Peyer's patch (tissue), 4 donors: ENCODE results near the gene LUZP2. TPM values are rescaled to one million over a fixed set of nuclear protein-coding genes. Genes with fewer than 3 reads are reported as not detected.

ENCODE experiments used
- DNase-seq, 3 donors: peaks; one replicate each; pipeline ENCODE4 v3.0.0-alpha.2; 2017 to 2019
- H3K27ac ChIP-seq, 4 donors: fragments of 200-600 bp; sonication (generic); one replicate each; pipeline ENCODE4 v1.5.1; 2016 to 2019
- H3K27me3 ChIP-seq, 2 donors: fragments of 200-600 bp; sonication (generic); one replicate each; pipeline ENCODE4 v1.5.1; 2019
- H3K36me3 ChIP-seq, 3 donors: fragments of 200-600 bp; sonication (generic); one replicate each; pipeline ENCODE4 v1.5.1; 2016 to 2019
- H3K4me1 ChIP-seq, 4 donors: fragments of 200-600 bp; sonication (generic); one replicate each; pipeline ENCODE4 v1.5.1; 2016 to 2019
- H3K4me3 ChIP-seq, 4 donors: fragments of 200-600 bp; sonication (generic); 1 replicate in 3 of 4; 2 replicates in 1 of 4; pipeline ENCODE4 v1.5.1; 2016 to 2019; ENCODE audit warnings: mild to moderate bottlenecking in 1 of 4
- H3K9me3 ChIP-seq, 4 donors: fragments of 200-600 bp; sonication (generic); one replicate each; pipeline ENCODE4 v1.5.1; 2016 to 2019; ENCODE audit warnings: mild to moderate bottlenecking in 1 of 4
- CTCF ChIP-seq, 6 experiments: fragments of 450-650 bp in 4 of 6; fragments of 200-600 bp in 2 of 6; sonication (generic) in 1 of 6; IDR thresholded peaks; one replicate each; pipeline ENCODE4 v1.5.1; 2017 to 2019; ENCODE audit warnings: antibody characterized with exemption in 6 of 6, mild to moderate bottlenecking in 3 of 6, moderate library complexity in 1 of 6
- POLR2A ChIP-seq, 2 donors: fragments of 450-650 bp; IDR thresholded peaks; one replicate each; pipeline ENCODE4 v1.5.1; 2017; ENCODE audit warnings: antibody characterized with exemption in 2 of 2, mild to moderate bottlenecking in 2 of 2, moderate library complexity in 2 of 2
- total RNA-seq, 4 donors: library from RNA; depleted of rRNA; stranded (reverse); fragments of >200 nt; gene quantifications; one replicate each; pipeline ENCODE4 v1.1.0, GENCODE V29; 2016

Gene LUZP2
- total RNA-seq, 4 donors from 2014 or later: 0.47 TPM; not detected in 3

GRCh38 chr11:24560324-24560723 lies 63.5 kb downstream of the LUZP2 start:
- Histone ChIP-seq H3K27me3 (no peaks in the 10 kb centered on the region), H3K4me1 (no peaks in the 10 kb centered on the region), H3K4me3 (no peak overlapping the region), H3K9me3 (no peaks in the 10 kb centered on the region), H3K36me3 (no peaks in the 10 kb centered on the region), H3K27ac (no peak overlapping the region)
- no peak for DNase-seq
- TF ChIP-seq POLR2A (IDR thresholded peaks at IDR 0.05) (no peak), CTCF (IDR thresholded peaks at IDR 0.05) (no peak)

- Histone ChIP-seq H3K36me3 (no peaks in the 10 kb centered on the region), H3K4me1 (no peaks in the 10 kb centered on the region), H3K9me3 (no peaks in the 10 kb centered on the region), H3K4me3 (no peak overlapping the region), H3K27me3 (no peaks in the 10 kb centered on the region), H3K27ac (no peak overlapping the region)
- TF ChIP-seq POLR2A (IDR thresholded peaks at IDR 0.05) (no peak), CTCF (IDR thresholded peaks at IDR 0.05) (no peak)
- no peak for DNase-seq
Measured at GRCh38 chr11:24567380-24567779, 70.5 kb downstream of the LUZP2 start.

- TF ChIP-seq POLR2A (IDR thresholded peaks at IDR 0.05) (no peak), CTCF (IDR thresholded peaks at IDR 0.05) (no peak)
- H3K4me1 ChIP-seq: no peaks in the 10 kb centered on the region
- H3K4me3 ChIP-seq: no peak overlapping the region
- no peaks in the 10 kb centered on the region for H3K9me3 ChIP-seq
- DNase-seq: no peak
- H3K27ac ChIP-seq: no peak overlapping the region
- H3K27me3 ChIP-seq: no peaks in the 10 kb centered on the region
- H3K36me3 ChIP-seq: no peaks in the 10 kb centered on the region
Measured at GRCh38 chr11:24572376-24572775, 75.5 kb downstream of the LUZP2 start.

- no peaks in the 10 kb centered on the region for H3K4me1 ChIP-seq
- H3K4me3 ChIP-seq: no peak overlapping the region
- no peaks in the 10 kb centered on the region for H3K36me3 ChIP-seq
- TF ChIP-seq POLR2A (IDR thresholded peaks at IDR 0.05): no peak
- no peak for TF ChIP-seq CTCF (IDR thresholded peaks at IDR 0.05)
- DNase-seq: no peak
- H3K27me3 ChIP-seq: no peaks in the 10 kb centered on the region
- no peaks in the 10 kb centered on the region for H3K9me3 ChIP-seq
- no peak overlapping the region for H3K27ac ChIP-seq
Measured at GRCh38 chr11:24574461-24574860, 77.6 kb downstream of the LUZP2 start.

GRCh38 chr11:24575392-24575791 lies 78.5 kb downstream of the LUZP2 start:
- Histone ChIP-seq H3K27ac (no peak overlapping the region), H3K4me3 (no peak overlapping the region), H3K27me3 (no peaks in the 10 kb centered on the region), H3K4me1 (no peaks in the 10 kb centered on the region), H3K9me3 (no peaks in the 10 kb centered on the region), H3K36me3 (no peaks in the 10 kb centered on the region)
- no peak for TF ChIP-seq POLR2A (IDR thresholded peaks at IDR 0.05)
- no peak for TF ChIP-seq CTCF (IDR thresholded peaks at IDR 0.05)
- DNase-seq: no peak

- TF ChIP-seq CTCF (IDR thresholded peaks at IDR 0.05) (no peak), POLR2A (IDR thresholded peaks at IDR 0.05) (no peak)
- H3K4me1 ChIP-seq: no peaks in the 10 kb centered on the region
- no peak overlapping the region for H3K4me3 ChIP-seq
- DNase-seq: no peak
- H3K27ac ChIP-seq: no peak overlapping the region
- H3K27me3 ChIP-seq: no peaks in the 10 kb centered on the region
- no peaks in the 10 kb centered on the region for H3K9me3 ChIP-seq
- H3K36me3 ChIP-seq: no peaks in the 10 kb centered on the region
Measured at GRCh38 chr11:24585192-24585591, 88.3 kb downstream of the LUZP2 start.
